ENCODE measurements around the gene SLC14A1.

- TF ChIP-seq POLR2A (IDR thresholded peaks at IDR 0.05; ENCODE audit: low read length), result no peak
- TF ChIP-seq GATA1 (IDR thresholded peaks at IDR 0.05; ENCODE audit: low read depth, low read length), result no peak
Measured at GRCh38 chr18:45792506-45793263, 68.7 kb downstream of the SLC14A1 start.
